SK-N-SH (cell line): Measurements from ENCODE around the gene PYDC1.

Experiments used
- CTCF ChIP-seq: fragments of 200-600 bp; sonication (generic); IDR thresholded peaks from 2 replicates; pipeline ENCODE4 v1.6.1; 2017; ENCODE audit warnings: antibody characterized with exemption, mild to moderate bottlenecking, moderate library complexity
- EP300 ChIP-seq, 2 experiments: IDR thresholded peaks; 2 replicates each; pipeline versions ENCODE4 v1.4.0 to v1.6.1; 2012; ENCODE audit warnings: borderline replicate concordance in 1 of 2, low read depth in 1 of 2, low read length in 1 of 2
- JUND ChIP-seq: IDR thresholded peaks from 2 replicates; pipeline ENCODE4 v1.4.0; 2012
- POLR2AphosphoS5 ChIP-seq: IDR thresholded peaks from 2 replicates; pipeline ENCODE4 v1.6.1; 2012; ENCODE audit warnings: low read depth, low read length
- USF1 ChIP-seq: IDR thresholded peaks from 2 replicates; pipeline ENCODE4 v1.4.0; 2012; ENCODE audit warnings: low read depth, borderline replicate concordance
- USF2 ChIP-seq: fragments of 150-350 bp; IDR thresholded peaks from 2 replicates; pipeline ENCODE4 v1.6.1; 2017; ENCODE audit warnings: antibody characterized with exemption, low read length, low read depth, borderline replicate concordance
- TF ChIP-seq, protein P1 (sequence below): IDR thresholded peaks from 2 replicates; pipeline ENCODE4 v1.6.1; 2012; ENCODE audit warnings: mild to moderate bottlenecking, low read depth, low read length, moderate library complexity

DNA sequence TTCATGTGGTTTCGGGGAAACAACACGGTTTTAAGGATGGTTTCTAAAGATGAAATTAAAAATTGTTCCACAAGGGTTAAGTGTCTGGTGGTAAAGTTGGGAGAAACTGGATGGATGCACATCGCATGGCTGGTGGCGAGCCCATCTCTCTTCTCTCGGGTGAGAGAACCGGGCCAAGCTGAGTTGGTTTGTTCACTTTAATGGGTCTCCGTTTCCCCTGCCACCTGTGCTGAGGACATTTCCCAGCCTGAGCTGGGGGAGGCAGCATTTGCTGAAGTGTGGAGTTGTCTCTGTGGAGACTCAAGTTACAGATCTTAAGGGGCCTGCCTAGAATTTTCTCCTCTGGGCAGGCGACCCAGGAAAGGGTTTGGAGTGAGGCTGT is 29.1 kb downstream of the PYDC1 start:
- TF ChIP-seq CTCF, result no peak
- TF ChIP-seq, protein P1, sequence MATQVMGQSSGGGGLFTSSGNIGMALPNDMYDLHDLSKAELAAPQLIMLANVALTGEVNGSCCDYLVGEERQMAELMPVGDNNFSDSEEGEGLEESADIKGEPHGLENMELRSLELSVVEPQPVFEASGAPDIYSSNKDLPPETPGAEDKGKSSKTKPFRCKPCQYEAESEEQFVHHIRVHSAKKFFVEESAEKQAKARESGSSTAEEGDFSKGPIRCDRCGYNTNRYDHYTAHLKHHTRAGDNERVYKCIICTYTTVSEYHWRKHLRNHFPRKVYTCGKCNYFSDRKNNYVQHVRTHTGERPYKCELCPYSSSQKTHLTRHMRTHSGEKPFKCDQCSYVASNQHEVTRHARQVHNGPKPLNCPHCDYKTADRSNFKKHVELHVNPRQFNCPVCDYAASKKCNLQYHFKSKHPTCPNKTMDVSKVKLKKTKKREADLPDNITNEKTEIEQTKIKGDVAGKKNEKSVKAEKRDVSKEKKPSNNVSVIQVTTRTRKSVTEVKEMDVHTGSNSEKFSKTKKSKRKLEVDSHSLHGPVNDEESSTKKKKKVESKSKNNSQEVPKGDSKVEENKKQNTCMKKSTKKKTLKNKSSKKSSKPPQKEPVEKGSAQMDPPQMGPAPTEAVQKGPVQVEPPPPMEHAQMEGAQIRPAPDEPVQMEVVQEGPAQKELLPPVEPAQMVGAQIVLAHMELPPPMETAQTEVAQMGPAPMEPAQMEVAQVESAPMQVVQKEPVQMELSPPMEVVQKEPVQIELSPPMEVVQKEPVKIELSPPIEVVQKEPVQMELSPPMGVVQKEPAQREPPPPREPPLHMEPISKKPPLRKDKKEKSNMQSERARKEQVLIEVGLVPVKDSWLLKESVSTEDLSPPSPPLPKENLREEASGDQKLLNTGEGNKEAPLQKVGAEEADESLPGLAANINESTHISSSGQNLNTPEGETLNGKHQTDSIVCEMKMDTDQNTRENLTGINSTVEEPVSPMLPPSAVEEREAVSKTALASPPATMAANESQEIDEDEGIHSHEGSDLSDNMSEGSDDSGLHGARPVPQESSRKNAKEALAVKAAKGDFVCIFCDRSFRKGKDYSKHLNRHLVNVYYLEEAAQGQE, result no peak
- TF ChIP-seq USF1, result no peak
- TF ChIP-seq EP300 (IDR thresholded peaks at IDR 0.05; ENCODE audit: borderline replicate concordance in 1 of 2, low read depth in 1 of 2, low read length in 1 of 2), result no peak
- TF ChIP-seq JUND, result no peak
- no peak for TF ChIP-seq USF2
- TF ChIP-seq POLR2AphosphoS5, result no peak
